ENCODE measurements around the gene AKT3.

AKT3 gene

GRCh38 chr1:243546457-243546856, 303.6 kb downstream of the AKT3 start:
- Histone ChIP-seq H3K4me3 (ENCODE audit: low read depth, low read length) (no peak overlapping the region), H3K27me3 (ENCODE audit: control insufficient read depth, insufficient read depth, low read length) (no peaks in the 10 kb centered on the region), H3K36me3 (ENCODE audit: control insufficient read depth, insufficient read depth, low read length) (no peaks in the 10 kb centered on the region), H3K9me3 (ENCODE audit: control insufficient read depth, insufficient read depth, low read length) (no peaks in the 10 kb centered on the region), H3K9ac (ENCODE audit: low read depth, low read length) (no peak overlapping the region), H3K4me1 (ENCODE audit: control insufficient read depth, insufficient read depth, low read length) (peaks cover 2% of the 10 kb centered on the region)

GRCh38 chr1:243543501-243543900, 306.5 kb downstream of the AKT3 start:
- Histone ChIP-seq H3K9me3 (ENCODE audit: control insufficient read depth, insufficient read depth, low read length) (no peaks in the 10 kb centered on the region), H3K4me1 (ENCODE audit: control insufficient read depth, insufficient read depth, low read length) (no peaks in the 10 kb centered on the region), H3K27me3 (ENCODE audit: control insufficient read depth, insufficient read depth, low read length) (no peaks in the 10 kb centered on the region), H3K36me3 (ENCODE audit: control insufficient read depth, insufficient read depth, low read length) (no peaks in the 10 kb centered on the region), H3K4me3 (ENCODE audit: low read depth, low read length) (no peak overlapping the region), H3K9ac (ENCODE audit: low read depth, low read length) (no peak overlapping the region)

- Histone ChIP-seq H3K9ac (ENCODE audit: low read depth, low read length) (no peak overlapping the region), H3K27me3 (ENCODE audit: control insufficient read depth, insufficient read depth, low read length) (no peaks in the 10 kb centered on the region), H3K4me1 (ENCODE audit: control insufficient read depth, insufficient read depth, low read length) (no peaks in the 10 kb centered on the region), H3K9me3 (ENCODE audit: control insufficient read depth, insufficient read depth, low read length) (no peaks in the 10 kb centered on the region), H3K4me3 (ENCODE audit: low read depth, low read length) (no peak overlapping the region), H3K36me3 (ENCODE audit: control insufficient read depth, insufficient read depth, low read length) (no peaks in the 10 kb centered on the region)
These were observed 307.2 kb downstream of the AKT3 start for GRCh38 chr1:243542739-243543415.

- H3K9ac ChIP-seq (ENCODE audit: low read depth, low read length), result no peak overlapping the region
- no peaks in the 10 kb centered on the region for H3K27me3 ChIP-seq (ENCODE audit: control insufficient read depth, insufficient read depth, low read length)
- H3K4me1 ChIP-seq (ENCODE audit: control insufficient read depth, insufficient read depth, low read length), result no peaks in the 10 kb centered on the region
- no peaks in the 10 kb centered on the region for H3K36me3 ChIP-seq (ENCODE audit: control insufficient read depth, insufficient read depth, low read length)
- H3K4me3 ChIP-seq (ENCODE audit: low read depth, low read length), result no peak overlapping the region
- no peaks in the 10 kb centered on the region for H3K9me3 ChIP-seq (ENCODE audit: control insufficient read depth, insufficient read depth, low read length)
These were observed 310.4 kb downstream of the AKT3 start for GRCh38 chr1:243539636-243540035.

GRCh38 chr1:243535014-243535413, 315.0 kb downstream of the AKT3 start:
- no peak overlapping the region for H3K9ac ChIP-seq (ENCODE audit: low read depth, low read length)
- no peaks in the 10 kb centered on the region for H3K9me3 ChIP-seq (ENCODE audit: control insufficient read depth, insufficient read depth, low read length)
- no peaks in the 10 kb centered on the region for H3K27me3 ChIP-seq (ENCODE audit: control insufficient read depth, insufficient read depth, low read length)
- no peaks in the 10 kb centered on the region for H3K36me3 ChIP-seq (ENCODE audit: control insufficient read depth, insufficient read depth, low read length)
- no peaks in the 10 kb centered on the region for H3K4me1 ChIP-seq (ENCODE audit: control insufficient read depth, insufficient read depth, low read length)
- no peak overlapping the region for H3K4me3 ChIP-seq (ENCODE audit: low read depth, low read length)

- Histone ChIP-seq H3K4me1 (ENCODE audit: control insufficient read depth, insufficient read depth, low read length) (no peaks in the 10 kb centered on the region), H3K36me3 (ENCODE audit: control insufficient read depth, insufficient read depth, low read length) (no peaks in the 10 kb centered on the region), H3K9ac (ENCODE audit: low read depth, low read length) (no peak overlapping the region), H3K27me3 (ENCODE audit: control insufficient read depth, insufficient read depth, low read length) (no peaks in the 10 kb centered on the region), H3K9me3 (ENCODE audit: control insufficient read depth, insufficient read depth, low read length) (no peaks in the 10 kb centered on the region), H3K4me3 (ENCODE audit: low read depth, low read length) (no peak overlapping the region)
These were observed 320.5 kb downstream of the AKT3 start for GRCh38 chr1:243529512-243529911.

GRCh38 chr1:243528459-243529121, 321.5 kb downstream of the AKT3 start:
- Histone ChIP-seq H3K36me3 (ENCODE audit: control insufficient read depth, insufficient read depth, low read length) (no peaks in the 10 kb centered on the region), H3K9me3 (ENCODE audit: control insufficient read depth, insufficient read depth, low read length) (no peaks in the 10 kb centered on the region), H3K4me3 (ENCODE audit: low read depth, low read length) (no peak overlapping the region), H3K9ac (ENCODE audit: low read depth, low read length) (no peak overlapping the region), H3K4me1 (ENCODE audit: control insufficient read depth, insufficient read depth, low read length) (no peaks in the 10 kb centered on the region), H3K27me3 (ENCODE audit: control insufficient read depth, insufficient read depth, low read length) (no peaks in the 10 kb centered on the region)

- no peaks in the 10 kb centered on the region for H3K36me3 ChIP-seq (ENCODE audit: control insufficient read depth, insufficient read depth, low read length)
- H3K9ac ChIP-seq (ENCODE audit: low read depth, low read length), result no peak overlapping the region
- no peak overlapping the region for H3K4me3 ChIP-seq (ENCODE audit: low read depth, low read length)
- no peaks in the 10 kb centered on the region for H3K4me1 ChIP-seq (ENCODE audit: control insufficient read depth, insufficient read depth, low read length)
- no peaks in the 10 kb centered on the region for H3K9me3 ChIP-seq (ENCODE audit: control insufficient read depth, insufficient read depth, low read length)
- no peaks in the 10 kb centered on the region for H3K27me3 ChIP-seq (ENCODE audit: control insufficient read depth, insufficient read depth, low read length)
These were observed 323.9 kb downstream of the AKT3 start for GRCh38 chr1:243526180-243526579.

- Histone ChIP-seq H3K9me3 (ENCODE audit: control insufficient read depth, insufficient read depth, low read length) (no peaks in the 10 kb centered on the region), H3K9ac (ENCODE audit: low read depth, low read length) (no peak overlapping the region), H3K36me3 (ENCODE audit: control insufficient read depth, insufficient read depth, low read length) (no peaks in the 10 kb centered on the region), H3K4me3 (ENCODE audit: low read depth, low read length) (no peak overlapping the region), H3K27me3 (ENCODE audit: control insufficient read depth, insufficient read depth, low read length) (no peaks in the 10 kb centered on the region), H3K4me1 (ENCODE audit: control insufficient read depth, insufficient read depth, low read length) (no peaks in the 10 kb centered on the region)
These were observed 325.0 kb downstream of the AKT3 start for GRCh38 chr1:243525085-243525487.

GRCh38 chr1:243523766-243524165, 326.3 kb downstream of the AKT3 start:
- Histone ChIP-seq H3K9me3 (ENCODE audit: control insufficient read depth, insufficient read depth, low read length) (no peaks in the 10 kb centered on the region), H3K27me3 (ENCODE audit: control insufficient read depth, insufficient read depth, low read length) (no peaks in the 10 kb centered on the region), H3K9ac (ENCODE audit: low read depth, low read length) (no peak overlapping the region), H3K4me1 (ENCODE audit: control insufficient read depth, insufficient read depth, low read length) (no peaks in the 10 kb centered on the region), H3K4me3 (ENCODE audit: low read depth, low read length) (no peak overlapping the region), H3K36me3 (ENCODE audit: control insufficient read depth, insufficient read depth, low read length) (no peaks in the 10 kb centered on the region)

GRCh38 chr1:243520831-243521230, 329.2 kb downstream of the AKT3 start:
- Histone ChIP-seq H3K4me1 (ENCODE audit: control insufficient read depth, insufficient read depth, low read length) (no peaks in the 10 kb centered on the region), H3K9ac (ENCODE audit: low read depth, low read length) (no peak overlapping the region), H3K27me3 (ENCODE audit: control insufficient read depth, insufficient read depth, low read length) (no peaks in the 10 kb centered on the region), H3K36me3 (ENCODE audit: control insufficient read depth, insufficient read depth, low read length) (no peaks in the 10 kb centered on the region), H3K4me3 (ENCODE audit: low read depth, low read length) (no peak overlapping the region), H3K9me3 (ENCODE audit: control insufficient read depth, insufficient read depth, low read length) (no peaks in the 10 kb centered on the region)

- no peaks in the 10 kb centered on the region for H3K36me3 ChIP-seq (ENCODE audit: control insufficient read depth, insufficient read depth, low read length)
- H3K9me3 ChIP-seq (ENCODE audit: control insufficient read depth, insufficient read depth, low read length), result no peaks in the 10 kb centered on the region
- H3K9ac ChIP-seq (ENCODE audit: low read depth, low read length), result no peak overlapping the region
- H3K4me1 ChIP-seq (ENCODE audit: control insufficient read depth, insufficient read depth, low read length), result no peaks in the 10 kb centered on the region
- no peak overlapping the region for H3K4me3 ChIP-seq (ENCODE audit: low read depth, low read length)
- H3K27me3 ChIP-seq (ENCODE audit: control insufficient read depth, insufficient read depth, low read length), result no peaks in the 10 kb centered on the region
These were observed 335.1 kb downstream of the AKT3 start for GRCh38 chr1:243514927-243515326.
